ENCODE data around the gene ADAM33.

Gene ADAM33

DNA sequence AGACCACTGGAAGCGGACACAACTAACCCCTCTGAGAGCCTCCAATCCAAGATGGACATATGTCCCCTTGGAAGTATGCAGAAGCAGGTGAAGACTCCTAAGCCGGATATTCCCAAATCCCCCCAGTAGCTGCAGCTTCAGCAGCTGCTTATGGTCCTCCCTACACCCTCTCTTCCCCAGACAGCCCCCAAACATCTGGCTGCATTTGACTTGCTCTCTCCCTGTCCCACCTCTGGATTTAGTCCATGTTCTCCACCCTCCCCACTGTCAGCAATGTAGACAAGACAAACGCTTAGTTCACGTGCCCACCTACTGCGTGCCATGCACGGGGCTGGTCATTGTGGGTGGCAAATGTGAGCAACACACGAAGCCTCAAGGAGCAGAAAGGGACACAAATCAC is 4.6 kb upstream of the ADAM33 start:
- Histone ChIP-seq H3K4me3 (ENCODE audit: low read depth, low read length) (no peak overlapping the region), H3K9ac (ENCODE audit: low read length) (no peak overlapping the region), H3K27ac (ENCODE audit: low read depth, low read length) (no peak overlapping the region), H3K9me3 (ENCODE audit: control insufficient read depth, insufficient read depth, low read depth, low read length) (no peaks in the 10 kb centered on the region), H3K27me3 (ENCODE audit: control insufficient read depth, insufficient read depth, low read length) (peaks cover 20% of the 10 kb centered on the region), H3K4me1 (ENCODE audit: control insufficient read depth, insufficient read depth, low read length) (peaks cover 20% of the 10 kb centered on the region), H3K36me3 (ENCODE audit: control insufficient read depth, insufficient read depth, low read length) (no peaks in the 10 kb centered on the region)

DNA sequence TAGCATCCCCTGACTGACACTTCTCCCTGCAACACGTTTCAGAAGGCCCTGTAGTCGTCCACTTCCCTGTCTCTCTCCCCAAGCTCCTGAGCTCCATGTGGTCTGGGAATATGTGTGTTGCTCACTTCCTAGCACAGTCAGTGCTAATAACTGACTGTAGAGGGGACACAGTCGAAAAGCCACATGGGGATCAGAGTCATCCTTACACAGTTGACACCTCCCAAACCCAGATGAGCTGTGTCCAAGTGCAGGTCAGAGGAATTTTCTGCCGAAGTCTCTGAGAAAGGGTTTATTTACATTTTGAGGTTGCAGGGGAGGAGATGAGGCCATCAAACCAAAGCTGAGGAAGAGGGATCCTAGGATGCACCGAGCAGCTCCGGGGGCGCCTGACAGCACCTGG is 3.5 kb upstream of the ADAM33 start:
- no peaks in the 10 kb centered on the region for H3K9me3 ChIP-seq (ENCODE audit: control insufficient read depth, insufficient read depth, low read depth, low read length)
- H3K27me3 ChIP-seq (ENCODE audit: control insufficient read depth, insufficient read depth, low read length): peaks cover 24% of the 10 kb centered on the region
- H3K4me3 ChIP-seq (ENCODE audit: low read depth, low read length): no peak overlapping the region
- no peak overlapping the region for H3K9ac ChIP-seq (ENCODE audit: low read length)
- H3K36me3 ChIP-seq (ENCODE audit: control insufficient read depth, insufficient read depth, low read length): no peaks in the 10 kb centered on the region
- no peak overlapping the region for H3K27ac ChIP-seq (ENCODE audit: low read depth, low read length)
- peaks cover 31% of the 10 kb centered on the region for H3K4me1 ChIP-seq (ENCODE audit: control insufficient read depth, insufficient read depth, low read length)

DNA sequence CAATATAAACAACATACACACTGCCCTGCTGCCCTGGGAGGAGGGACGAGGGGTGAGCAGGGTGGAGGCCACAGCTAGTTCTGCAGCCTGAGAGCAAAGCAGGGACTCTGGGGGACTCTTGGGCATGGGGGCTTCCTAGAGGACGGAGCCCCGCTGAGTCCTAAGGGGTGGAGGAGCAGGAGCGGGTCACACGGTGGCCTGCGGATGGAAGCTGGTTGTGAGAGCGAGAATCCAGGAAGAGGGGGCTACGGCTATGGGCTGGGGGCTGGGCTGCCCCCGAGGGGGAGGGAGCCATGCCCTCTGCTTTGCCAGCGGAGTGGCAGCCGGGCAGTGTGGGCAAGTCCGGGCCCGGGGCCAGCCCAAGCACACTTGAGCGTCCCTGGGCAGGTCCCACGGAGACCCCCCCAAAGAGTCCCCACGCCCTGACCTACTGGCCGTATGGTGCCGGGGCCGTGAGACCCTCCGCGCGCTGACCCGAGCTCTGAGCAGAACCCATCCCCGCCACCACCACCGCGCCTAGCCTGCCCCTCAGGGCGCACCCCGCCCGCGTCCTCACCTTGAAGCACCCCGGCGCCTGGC is 369 bp downstream of the ADAM33 start:
- Histone ChIP-seq H3K4me3 (ENCODE audit: low read depth, low read length) (peak overlapping the region; percentile 76), H3K36me3 (ENCODE audit: control insufficient read depth, insufficient read depth, low read length) (no peaks in the 10 kb centered on the region)

DNA sequence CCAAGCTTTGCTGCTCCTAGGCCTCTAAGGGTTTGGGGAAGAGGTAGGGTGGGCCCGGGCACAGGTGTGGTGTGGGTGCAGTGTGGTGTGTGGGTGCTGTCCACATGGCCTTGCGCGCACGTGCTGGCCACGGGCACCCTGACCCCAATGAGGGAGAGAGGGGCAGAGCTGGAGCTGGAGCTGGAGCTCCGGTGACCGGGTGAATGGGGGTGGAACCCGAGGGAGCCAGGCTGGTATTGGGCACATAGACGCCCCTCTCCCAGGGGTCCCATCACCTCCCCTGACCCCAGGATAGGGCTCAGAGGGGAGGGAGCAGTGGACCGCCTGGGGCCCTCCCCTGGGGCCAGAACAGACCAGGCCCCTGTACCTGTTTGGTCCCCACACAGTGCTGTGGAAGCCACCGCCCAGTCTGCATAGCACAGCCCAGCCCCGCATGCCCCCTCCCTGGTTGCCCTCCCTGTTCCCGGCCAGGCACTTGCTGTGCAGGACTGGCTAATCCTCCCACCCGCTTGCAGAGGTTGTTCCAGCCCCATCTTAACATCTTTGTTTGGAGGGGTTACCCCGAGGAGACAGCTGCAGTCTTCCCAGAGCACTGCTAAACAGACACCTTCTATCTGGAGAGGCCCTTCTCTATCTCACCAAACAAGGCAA is 984 bp downstream of the ADAM33 start:
- H3K4me1 ChIP-seq (ENCODE audit: control insufficient read depth, insufficient read depth, low read length): peaks cover 40% of the 10 kb centered on the region
- H3K9ac ChIP-seq (ENCODE audit: low read length): peak overlapping the region; percentile 63
- H3K27ac ChIP-seq (ENCODE audit: low read depth, low read length): no peak overlapping the region
- H3K9me3 ChIP-seq (ENCODE audit: control insufficient read depth, insufficient read depth, low read depth, low read length): no peaks in the 10 kb centered on the region
- H3K36me3 ChIP-seq (ENCODE audit: control insufficient read depth, insufficient read depth, low read length): no peaks in the 10 kb centered on the region
- peak overlapping the region; percentile 76 for H3K4me3 ChIP-seq (ENCODE audit: low read depth, low read length)
- H3K27me3 ChIP-seq (ENCODE audit: control insufficient read depth, insufficient read depth, low read length): peaks cover 27% of the 10 kb centered on the region

More for the DNA sequence above, 369 bp downstream of the ADAM33 start:
- peak overlapping the region; percentile 63 for H3K9ac ChIP-seq (ENCODE audit: low read length)
- peaks cover 24% of the 10 kb centered on the region for H3K27me3 ChIP-seq (ENCODE audit: control insufficient read depth, insufficient read depth, low read length)
- no peaks in the 10 kb centered on the region for H3K9me3 ChIP-seq (ENCODE audit: control insufficient read depth, insufficient read depth, low read depth, low read length)
- H3K27ac ChIP-seq (ENCODE audit: low read depth, low read length): no peak overlapping the region
- peaks cover 40% of the 10 kb centered on the region for H3K4me1 ChIP-seq (ENCODE audit: control insufficient read depth, insufficient read depth, low read length)

DNA sequence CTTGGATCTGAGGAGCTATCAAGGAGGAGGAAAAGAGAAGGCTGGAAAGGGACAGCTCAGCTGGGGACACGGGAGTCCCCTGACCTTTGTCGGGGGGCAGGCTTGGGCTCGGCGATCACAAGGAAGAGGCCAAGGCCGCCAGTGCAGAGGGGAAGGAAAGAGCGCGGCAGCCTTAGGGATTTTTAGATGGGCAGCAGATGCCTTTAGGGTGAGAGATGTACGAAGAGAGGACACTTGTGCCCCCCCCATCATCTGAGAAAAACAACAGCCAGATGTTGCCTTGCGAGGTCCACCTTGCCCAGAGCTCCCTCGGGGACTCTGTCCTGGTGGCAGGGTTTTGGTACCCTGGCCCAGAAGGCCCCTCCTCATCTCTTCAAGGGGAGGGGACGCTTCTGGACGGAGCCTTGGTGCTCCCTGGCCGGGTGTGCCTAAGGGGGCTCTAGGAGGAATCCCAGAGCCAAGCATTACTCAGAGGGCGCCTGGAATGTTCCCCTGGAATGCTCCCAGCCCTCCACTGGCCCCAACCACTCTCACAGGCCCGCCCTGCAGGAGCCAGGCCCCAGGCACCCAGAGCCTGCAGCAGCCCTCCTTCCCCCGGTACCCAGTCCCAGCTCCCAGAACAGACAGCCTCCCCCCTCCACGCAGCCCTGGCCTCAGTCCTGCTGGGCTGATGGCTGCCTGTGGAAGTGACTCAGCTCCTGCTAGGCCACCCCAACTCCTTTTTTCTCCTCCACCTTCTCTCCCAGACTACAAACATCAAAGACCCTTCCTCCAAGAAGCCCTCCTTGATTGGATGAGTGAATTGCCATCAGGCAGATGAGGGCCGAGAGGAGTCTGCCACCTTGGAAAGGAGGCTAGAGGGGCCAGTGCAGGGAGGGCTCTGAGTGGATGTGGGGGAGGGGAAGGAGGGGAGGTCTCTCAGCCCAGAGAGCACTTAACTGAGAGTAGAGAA is 1.8 kb downstream of the ADAM33 start:
- H3K27ac ChIP-seq (ENCODE audit: low read depth, low read length): no peak overlapping the region
- peak overlapping the region; percentile 20 for H3K9ac ChIP-seq (ENCODE audit: low read length)
- peaks cover 36% of the 10 kb centered on the region for H3K4me1 ChIP-seq (ENCODE audit: control insufficient read depth, insufficient read depth, low read length)
- peaks cover 30% of the 10 kb centered on the region for H3K27me3 ChIP-seq (ENCODE audit: control insufficient read depth, insufficient read depth, low read length)
- H3K4me3 ChIP-seq (ENCODE audit: low read depth, low read length): peak overlapping the region; percentile 76; the same call in 1 of the 2 replicates
- H3K36me3 ChIP-seq (ENCODE audit: control insufficient read depth, insufficient read depth, low read length): no peaks in the 10 kb centered on the region
- no peaks in the 10 kb centered on the region for H3K9me3 ChIP-seq (ENCODE audit: control insufficient read depth, insufficient read depth, low read depth, low read length)

DNA sequence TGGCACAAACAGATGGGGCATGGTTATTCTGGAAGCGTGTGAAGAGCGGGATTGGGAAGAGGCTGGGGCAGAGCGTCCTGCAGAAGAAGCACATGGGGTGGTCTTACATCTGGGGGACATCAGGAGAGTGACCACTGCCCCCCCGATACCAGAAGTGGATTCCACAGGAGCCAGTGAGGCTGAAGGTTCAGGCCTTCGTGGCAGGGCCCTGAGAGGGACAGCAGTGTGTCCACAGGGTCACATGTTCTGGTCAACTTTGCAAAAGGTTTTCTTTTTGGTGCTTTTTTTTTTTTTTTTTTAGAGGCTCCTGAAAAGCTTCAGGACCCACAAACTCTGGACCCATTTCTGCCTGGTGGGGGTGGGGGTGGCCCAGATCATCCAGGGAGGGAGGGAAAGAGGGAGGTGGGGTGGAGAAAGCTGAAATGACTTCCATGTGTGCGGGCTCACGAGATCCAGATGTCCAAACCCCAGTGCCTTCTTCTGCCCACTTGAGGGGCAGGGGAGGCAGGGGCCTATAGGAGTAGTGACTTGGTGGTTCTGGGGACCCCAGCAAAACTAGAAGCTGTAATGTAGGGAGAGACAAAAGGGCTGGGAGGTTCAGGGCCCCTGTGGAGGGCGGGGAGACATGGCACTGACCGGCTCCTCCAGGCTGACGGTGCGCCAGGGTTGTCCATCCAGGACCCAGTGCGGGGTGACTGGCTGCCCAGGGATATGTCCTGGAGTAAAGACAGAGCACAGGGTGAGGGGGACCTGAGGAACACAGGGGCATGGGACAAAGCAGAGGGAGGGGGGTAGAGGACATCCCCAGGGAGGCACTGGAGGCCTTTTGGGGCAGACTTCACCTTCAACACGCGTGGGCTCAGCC is 2.7 kb downstream of the ADAM33 start:
- no peak overlapping the region for H3K27ac ChIP-seq (ENCODE audit: low read depth, low read length)

DNA sequence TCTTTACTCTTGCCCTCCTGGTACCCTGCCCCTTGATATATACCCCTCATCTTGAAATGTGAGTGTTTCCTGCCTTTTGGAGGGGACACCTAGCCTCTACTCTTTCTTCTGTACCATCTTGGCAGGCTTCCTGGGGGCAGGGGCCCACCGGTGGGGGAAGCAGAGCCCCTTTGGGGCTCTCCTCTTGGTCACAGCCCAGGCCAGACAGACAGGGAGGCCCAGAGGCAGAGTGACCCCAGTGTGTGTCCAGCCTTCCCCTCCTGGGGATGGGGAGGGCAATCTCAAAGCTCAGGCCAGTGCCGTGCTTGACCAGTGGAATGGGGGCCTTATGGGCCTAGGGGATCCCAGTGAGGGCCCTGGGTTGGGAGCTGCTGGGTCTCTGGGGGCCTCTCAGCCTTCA is 3.6 kb downstream of the ADAM33 start:
- H3K36me3 ChIP-seq (ENCODE audit: control insufficient read depth, insufficient read depth, low read length): no peaks in the 10 kb centered on the region
- no peak overlapping the region for H3K4me3 ChIP-seq (ENCODE audit: low read depth, low read length)
- no peak overlapping the region for H3K9ac ChIP-seq (ENCODE audit: low read length)
- H3K4me1 ChIP-seq (ENCODE audit: control insufficient read depth, insufficient read depth, low read length): peaks cover 27% of the 10 kb centered on the region
- H3K27me3 ChIP-seq (ENCODE audit: control insufficient read depth, insufficient read depth, low read length): peaks cover 27% of the 10 kb centered on the region
- H3K9me3 ChIP-seq (ENCODE audit: control insufficient read depth, insufficient read depth, low read depth, low read length): no peaks in the 10 kb centered on the region
- no peak overlapping the region for H3K27ac ChIP-seq (ENCODE audit: low read depth, low read length)

More for the DNA sequence above, 2.7 kb downstream of the ADAM33 start:
- Histone ChIP-seq H3K9ac (ENCODE audit: low read length) (no peak overlapping the region), H3K4me1 (ENCODE audit: control insufficient read depth, insufficient read depth, low read length) (peaks cover 27% of the 10 kb centered on the region), H3K9me3 (ENCODE audit: control insufficient read depth, insufficient read depth, low read depth, low read length) (no peaks in the 10 kb centered on the region), H3K27me3 (ENCODE audit: control insufficient read depth, insufficient read depth, low read length) (peaks cover 29% of the 10 kb centered on the region), H3K4me3 (ENCODE audit: low read depth, low read length) (no peak overlapping the region), H3K36me3 (ENCODE audit: control insufficient read depth, insufficient read depth, low read length) (no peaks in the 10 kb centered on the region)

DNA sequence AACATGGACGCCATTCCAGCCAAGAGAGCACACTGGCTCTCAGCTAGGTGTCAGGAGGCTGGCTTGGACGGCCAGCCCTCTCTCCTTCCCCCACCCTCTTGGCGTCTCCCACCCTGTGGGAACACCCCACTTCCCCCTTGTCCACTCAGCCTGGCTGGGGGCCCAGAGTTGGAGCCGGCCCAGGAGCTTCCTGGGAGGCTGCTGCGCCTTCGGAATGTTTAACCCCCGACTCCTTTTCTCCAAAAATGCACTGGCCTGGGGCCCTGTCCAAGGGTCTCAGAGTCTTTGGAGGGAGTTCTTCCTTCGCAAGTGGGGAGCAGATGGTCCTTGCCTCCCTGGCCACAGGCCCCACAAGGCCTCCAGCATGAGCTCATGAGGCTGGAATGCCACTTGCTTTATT is 4.1 kb downstream of the ADAM33 start:
- Histone ChIP-seq H3K9ac (ENCODE audit: low read length) (no peak overlapping the region), H3K27me3 (ENCODE audit: control insufficient read depth, insufficient read depth, low read length) (peaks cover 31% of the 10 kb centered on the region), H3K36me3 (ENCODE audit: control insufficient read depth, insufficient read depth, low read length) (no peaks in the 10 kb centered on the region), H3K27ac (ENCODE audit: low read depth, low read length) (no peak overlapping the region), H3K4me1 (ENCODE audit: control insufficient read depth, insufficient read depth, low read length) (peaks cover 27% of the 10 kb centered on the region), H3K4me3 (ENCODE audit: low read depth, low read length) (no peak overlapping the region), H3K9me3 (ENCODE audit: control insufficient read depth, insufficient read depth, low read depth, low read length) (no peaks in the 10 kb centered on the region)

DNA sequence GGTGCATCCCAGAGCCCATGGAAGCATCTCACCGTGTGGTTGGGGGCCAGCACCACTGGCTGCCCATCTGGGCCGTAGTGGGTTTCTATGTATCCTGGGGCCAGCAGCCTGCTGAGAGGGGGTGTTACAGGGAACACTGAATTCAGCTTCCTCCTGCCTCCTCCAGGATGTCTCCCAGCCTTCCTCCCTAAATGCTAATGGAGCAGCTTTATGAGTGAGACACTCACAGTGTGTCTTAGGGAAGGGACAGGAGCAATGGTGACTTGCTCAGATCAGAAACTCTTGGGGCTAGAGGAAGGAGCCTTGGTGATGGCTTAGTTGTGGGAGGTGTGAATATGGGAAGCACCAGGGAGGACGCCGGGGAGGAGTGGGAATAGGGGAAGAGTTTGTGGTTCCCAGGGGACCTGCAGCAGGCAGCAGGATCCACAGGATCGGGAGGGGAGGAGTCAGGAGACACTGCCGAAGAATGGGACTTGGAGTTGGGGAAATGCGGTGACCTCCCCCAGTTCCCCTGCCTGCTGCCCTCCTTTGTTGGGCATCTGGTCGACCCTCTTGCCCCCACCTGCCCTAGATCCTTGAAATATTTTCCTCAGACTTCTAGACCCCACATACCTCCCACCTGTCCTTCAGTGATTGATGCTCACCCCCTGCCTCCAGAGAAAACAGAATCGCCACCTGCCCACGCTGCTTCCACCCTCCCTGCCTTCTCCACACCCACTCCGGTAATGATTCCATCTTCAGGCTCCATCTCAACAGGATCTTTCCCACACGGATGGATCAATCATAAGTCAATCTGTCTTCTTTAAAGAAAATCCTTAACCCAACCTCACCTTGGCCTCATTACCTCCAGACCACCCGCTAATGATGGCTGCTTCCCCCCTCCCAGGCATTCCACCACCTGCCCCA is 6.6 kb downstream of the ADAM33 start:
- Histone ChIP-seq H3K9ac (ENCODE audit: low read length) (no peak overlapping the region), H3K36me3 (ENCODE audit: control insufficient read depth, insufficient read depth, low read length) (no peaks in the 10 kb centered on the region), H3K27ac (ENCODE audit: low read depth, low read length) (no peak overlapping the region), H3K9me3 (ENCODE audit: control insufficient read depth, insufficient read depth, low read depth, low read length) (no peaks in the 10 kb centered on the region), H3K27me3 (ENCODE audit: control insufficient read depth, insufficient read depth, low read length) (peaks cover 39% of the 10 kb centered on the region), H3K4me1 (ENCODE audit: control insufficient read depth, insufficient read depth, low read length) (peaks cover 12% of the 10 kb centered on the region), H3K4me3 (ENCODE audit: low read depth, low read length) (no peak overlapping the region)

DNA sequence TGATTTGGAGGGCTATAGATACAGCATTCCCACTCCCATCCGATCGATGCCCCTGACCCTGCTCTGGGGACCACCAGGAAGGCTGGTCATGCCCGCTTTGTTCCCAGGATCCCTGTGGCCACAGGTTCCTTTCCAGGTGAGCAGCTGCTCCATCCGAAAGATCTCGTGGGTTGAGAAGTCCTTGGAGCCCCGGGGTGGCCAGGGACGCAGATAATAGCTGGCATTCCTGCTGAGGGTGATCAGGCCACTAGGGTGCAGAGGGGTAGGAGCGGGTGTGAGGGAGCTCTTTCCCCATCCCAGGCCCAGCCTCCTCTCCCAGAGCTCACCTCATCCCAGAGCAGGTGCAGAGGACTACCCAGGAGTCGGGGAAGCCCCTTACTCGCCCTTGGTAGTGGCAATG is 7.4 kb downstream of the ADAM33 start:
- Histone ChIP-seq H3K27ac (ENCODE audit: low read depth, low read length) (no peak overlapping the region), H3K4me1 (ENCODE audit: control insufficient read depth, insufficient read depth, low read length) (peaks cover 11% of the 10 kb centered on the region; the same call in 1 of the 2 replicates), H3K4me3 (ENCODE audit: low read depth, low read length) (no peak overlapping the region), H3K27me3 (ENCODE audit: control insufficient read depth, insufficient read depth, low read length) (peaks cover 39% of the 10 kb centered on the region), H3K36me3 (ENCODE audit: control insufficient read depth, insufficient read depth, low read length) (no peaks in the 10 kb centered on the region), H3K9ac (ENCODE audit: low read length) (no peak overlapping the region), H3K9me3 (ENCODE audit: control insufficient read depth, insufficient read depth, low read depth, low read length) (no peaks in the 10 kb centered on the region)
